Liver (tissue), 9 donors: ENCODE measurements around the gene TOGARAM2. TPM values are rescaled to one million over a fixed set of nuclear protein-coding genes. Genes with fewer than 3 reads are reported as not detected.

Source experiments
- DNase-seq: peaks from one replicate; pipeline ENCODE4 v3.0.0-alpha.2; 2017; ENCODE audit warnings: low spot score
- H3K27ac ChIP-seq, 2 donors: one replicate each; pipeline ENCODE4 v1.7.0; 2013; ENCODE audit warnings: inconsistent platforms in 2 of 2, low read length in 2 of 2, control low read depth in 1 of 2, low read depth in 1 of 2, mild to moderate bottlenecking in 1 of 2
- H3K27me3 ChIP-seq, 4 donors: one replicate each; pipeline versions ENCODE4 v1.6.1 to v1.7.0; 2013; ENCODE audit warnings: low read length in 3 of 4, inconsistent platforms in 1 of 4, mild to moderate bottlenecking in 1 of 4, moderate library complexity in 1 of 4; ENCODE audit not compliant: control insufficient read depth in 4 of 4, insufficient read depth in 4 of 4
- H3K36me3 ChIP-seq, 4 donors: one replicate each; pipeline versions ENCODE4 v1.6.1 to v1.7.0; 2013; ENCODE audit warnings: low read length in 3 of 4, mild to moderate bottlenecking in 3 of 4, low read depth in 1 of 4, moderate library complexity in 1 of 4; ENCODE audit not compliant: control insufficient read depth in 4 of 4, insufficient read depth in 3 of 4
- H3K4me1 ChIP-seq, 4 donors: one replicate each; pipeline versions ENCODE4 v1.6.1 to v1.7.0; 2013; ENCODE audit warnings: low read length in 3 of 4, mild to moderate bottlenecking in 3 of 4, moderate library complexity in 1 of 4; ENCODE audit not compliant: control insufficient read depth in 4 of 4, insufficient read depth in 4 of 4
- H3K4me3 ChIP-seq, 3 donors: one replicate each; pipeline versions ENCODE4 v1.6.1 to v1.7.0; 2013; ENCODE audit warnings: low read length in 3 of 3, control low read depth in 1 of 3, low read depth in 1 of 3, mild to moderate bottlenecking in 1 of 3
- H3K9ac ChIP-seq, 2 donors: one replicate each; pipeline ENCODE4 v1.7.0; 2013; ENCODE audit warnings: low read length in 2 of 2, mild to moderate bottlenecking in 2 of 2, moderate library complexity in 2 of 2, control low read depth in 1 of 2, low read depth in 1 of 2
- H3K9me3 ChIP-seq, 4 donors: one replicate each; pipeline versions ENCODE4 v1.6.1 to v1.7.0; 2013; ENCODE audit warnings: low read length in 3 of 4; ENCODE audit not compliant: control insufficient read depth in 4 of 4
- EGR1 ChIP-seq, 2 donors: IDR thresholded peaks; 2 replicates each; pipeline ENCODE4 v1.6.1; 2016 to 2018; ENCODE audit warnings: antibody characterized with exemption in 2 of 2, low read depth in 2 of 2
- FOXA1 ChIP-seq: IDR thresholded peaks from 2 replicates; pipeline ENCODE4 v1.6.1; 2016; ENCODE audit warnings: antibody characterized with exemption
- FOXA2 ChIP-seq: IDR thresholded peaks from 2 replicates; pipeline ENCODE4 v1.6.1; 2016; ENCODE audit warnings: antibody characterized with exemption
- GABPA ChIP-seq, 2 donors: IDR thresholded peaks in 1 of 2; conservative IDR thresholded peaks in 1 of 2; 2 replicates each; pipeline ENCODE4 v1.6.1; 2016; ENCODE audit warnings: antibody characterized with exemption in 2 of 2, mild to moderate bottlenecking in 1 of 2, moderate library complexity in 1 of 2
- HNF4A ChIP-seq, 2 donors: conservative IDR thresholded peaks; 2 replicates each; pipeline ENCODE4 v1.6.1; 2016; ENCODE audit warnings: antibody characterized with exemption in 2 of 2, mild to moderate bottlenecking in 2 of 2
- HNF4G ChIP-seq: IDR thresholded peaks from 2 replicates; pipeline ENCODE4 v1.6.1; 2016; ENCODE audit warnings: antibody characterized with exemption
- JUND ChIP-seq, 2 donors: IDR thresholded peaks; 2 replicates each; pipeline ENCODE4 v1.6.1; 2016; ENCODE audit warnings: antibody characterized with exemption in 2 of 2
- NR2F2 ChIP-seq: IDR thresholded peaks from 2 replicates; pipeline ENCODE4 v1.6.1; 2016; ENCODE audit warnings: antibody characterized with exemption
- RAD21 ChIP-seq, 2 donors: IDR thresholded peaks; 2 replicates each; pipeline ENCODE4 v1.6.1; 2016; ENCODE audit warnings: antibody characterized with exemption in 2 of 2, mild to moderate bottlenecking in 2 of 2
- RXRA ChIP-seq, 2 donors: IDR thresholded peaks; 2 replicates each; pipeline ENCODE4 v1.6.1; 2017 to 2018; ENCODE audit warnings: antibody characterized with exemption in 2 of 2, mild to moderate bottlenecking in 1 of 2
- SP1 ChIP-seq: IDR thresholded peaks from 2 replicates; pipeline ENCODE4 v1.6.1; 2018; ENCODE audit warnings: antibody characterized with exemption, mild to moderate bottlenecking
- TAF1 ChIP-seq: conservative IDR thresholded peaks from 2 replicates; pipeline ENCODE4 v1.6.1; 2016; ENCODE audit warnings: antibody characterized with exemption, mild to moderate bottlenecking
- YY1 ChIP-seq: IDR thresholded peaks from 2 replicates; pipeline ENCODE4 v1.6.1; 2016; ENCODE audit warnings: antibody characterized with exemption, mild to moderate bottlenecking
- WGBS: extraction: QIAGEN DNeasy Blood & Tissue Kit; methylation state at CpG from one replicate; pipeline ENCODE4 v1.1.7; 2013; 5-methylcytosine and 5-hydroxymethylcytosine counted together
- polyA plus RNA-seq, 2 donors: library from polyadenylated mRNA; stranded (reverse) in 1 of 2; unstranded in 1 of 2; fragments of 200-250 nt in 1 of 2; fragments of >200 nt in 1 of 2; fragmentation: Nextera tagmentation in 1 of 2; extraction: Ambion mirVana in 1 of 2; gene quantifications; one replicate each; pipeline versions ENCODE4 v1.2.1 to v1.2.3, GENCODE V29; 2013 to 2015
- total RNA-seq, 2 donors: library from RNA; depleted of rRNA; stranded (reverse); fragments of >200 nt; gene quantifications; one replicate each; pipeline ENCODE4 v1.2.3, GENCODE V29; 2014
- TF ChIP-seq, protein P1 (sequence below): IDR thresholded peaks from 2 replicates; pipeline ENCODE4 v1.6.1; 2016; ENCODE audit warnings: antibody characterized with exemption, mild to moderate bottlenecking
- TF ChIP-seq, protein P2 (sequence below): IDR thresholded peaks from 2 replicates; pipeline ENCODE4 v1.6.1; 2016; ENCODE audit warnings: antibody characterized with exemption
- TF ChIP-seq, protein P3 (sequence below): IDR thresholded peaks from 2 replicates; pipeline ENCODE4 v1.6.1; 2016; ENCODE audit warnings: antibody characterized with exemption
- TF ChIP-seq, protein P4 (sequence below): fragments of 150-350 bp; IDR thresholded peaks from 2 replicates; pipeline ENCODE4 v1.5.1; 2017; ENCODE audit warnings: improper control_type of control experiment, low read depth, low read length; ENCODE audit not compliant: missing input control
- TF ChIP-seq, protein P5 (sequence below): IDR thresholded peaks from 2 replicates; pipeline ENCODE4 v1.6.1; 2016; ENCODE audit warnings: antibody characterized with exemption
- donor health status: healthy.
- donor health status: healthy.
- donor health status: healthy.
- donor health status: healthy.
- donor health status: healthy.

Gene TOGARAM2
- total and polyA plus RNA-seq, 4 donors, result 0.15 to 0.42 (median 0.19) TPM; not detected in 1

DNA sequence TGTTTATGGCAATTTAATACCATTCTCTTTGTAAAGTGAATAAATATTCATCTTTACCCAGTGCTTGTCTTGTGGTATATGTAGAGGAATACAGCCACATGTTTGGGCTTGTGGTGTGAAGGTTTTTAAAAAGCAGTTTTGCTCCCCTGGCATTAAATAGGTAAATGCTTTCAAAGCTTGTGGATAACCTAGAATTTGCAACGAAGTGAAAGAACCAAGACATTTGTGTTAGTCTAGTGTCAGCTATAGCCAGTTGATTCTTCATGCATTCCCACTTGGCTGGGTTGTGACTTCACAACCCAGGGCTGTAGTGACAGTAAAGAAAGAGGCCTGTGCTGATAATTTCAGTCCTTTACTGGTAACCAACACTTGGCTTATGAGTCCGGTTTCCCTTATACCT lies 32.9 kb upstream of the TOGARAM2 start:
- 96% methylated on average over 2 of the region's 2 CpGs for WGBS
- Histone ChIP-seq H3K27me3 (no peaks in the 10 kb centered on the region), H3K4me1 (peaks cover 4 to 17% (median 9%) of the 10 kb centered on the region in 4 donors), H3K4me3 (no peak overlapping the region), H3K9ac (no peak overlapping the region), H3K9me3 (no peaks in the 10 kb centered on the region), H3K36me3 (peaks cover 2 to 51% (median 33%) of the 10 kb centered on the region in 4 donors), H3K27ac (no peak overlapping the region)
- no peak for DNase-seq
- TF ChIP-seq EGR1 (IDR thresholded peaks at IDR 0.05; ENCODE audit: low read depth in 2 of 2), result no peak
- TF ChIP-seq FOXA1, result no peak
- TF ChIP-seq HNF4A (conservative IDR thresholded peaks at IDR 0.05), result no peak
- no peak for TF ChIP-seq GABPA (IDR thresholded peaks at IDR 0.05 in 1 of 2, conservative IDR thresholded peaks at IDR 0.05 in 1 of 2)
- TF ChIP-seq NR2F2, result no peak
- TF ChIP-seq RXRA (IDR thresholded peaks at IDR 0.05), result no peak
- TF ChIP-seq TAF1, result no peak
- TF ChIP-seq FOXA2, result no peak
- TF ChIP-seq, protein P1, sequence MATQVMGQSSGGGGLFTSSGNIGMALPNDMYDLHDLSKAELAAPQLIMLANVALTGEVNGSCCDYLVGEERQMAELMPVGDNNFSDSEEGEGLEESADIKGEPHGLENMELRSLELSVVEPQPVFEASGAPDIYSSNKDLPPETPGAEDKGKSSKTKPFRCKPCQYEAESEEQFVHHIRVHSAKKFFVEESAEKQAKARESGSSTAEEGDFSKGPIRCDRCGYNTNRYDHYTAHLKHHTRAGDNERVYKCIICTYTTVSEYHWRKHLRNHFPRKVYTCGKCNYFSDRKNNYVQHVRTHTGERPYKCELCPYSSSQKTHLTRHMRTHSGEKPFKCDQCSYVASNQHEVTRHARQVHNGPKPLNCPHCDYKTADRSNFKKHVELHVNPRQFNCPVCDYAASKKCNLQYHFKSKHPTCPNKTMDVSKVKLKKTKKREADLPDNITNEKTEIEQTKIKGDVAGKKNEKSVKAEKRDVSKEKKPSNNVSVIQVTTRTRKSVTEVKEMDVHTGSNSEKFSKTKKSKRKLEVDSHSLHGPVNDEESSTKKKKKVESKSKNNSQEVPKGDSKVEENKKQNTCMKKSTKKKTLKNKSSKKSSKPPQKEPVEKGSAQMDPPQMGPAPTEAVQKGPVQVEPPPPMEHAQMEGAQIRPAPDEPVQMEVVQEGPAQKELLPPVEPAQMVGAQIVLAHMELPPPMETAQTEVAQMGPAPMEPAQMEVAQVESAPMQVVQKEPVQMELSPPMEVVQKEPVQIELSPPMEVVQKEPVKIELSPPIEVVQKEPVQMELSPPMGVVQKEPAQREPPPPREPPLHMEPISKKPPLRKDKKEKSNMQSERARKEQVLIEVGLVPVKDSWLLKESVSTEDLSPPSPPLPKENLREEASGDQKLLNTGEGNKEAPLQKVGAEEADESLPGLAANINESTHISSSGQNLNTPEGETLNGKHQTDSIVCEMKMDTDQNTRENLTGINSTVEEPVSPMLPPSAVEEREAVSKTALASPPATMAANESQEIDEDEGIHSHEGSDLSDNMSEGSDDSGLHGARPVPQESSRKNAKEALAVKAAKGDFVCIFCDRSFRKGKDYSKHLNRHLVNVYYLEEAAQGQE, result no peak
- TF ChIP-seq, protein P2, sequence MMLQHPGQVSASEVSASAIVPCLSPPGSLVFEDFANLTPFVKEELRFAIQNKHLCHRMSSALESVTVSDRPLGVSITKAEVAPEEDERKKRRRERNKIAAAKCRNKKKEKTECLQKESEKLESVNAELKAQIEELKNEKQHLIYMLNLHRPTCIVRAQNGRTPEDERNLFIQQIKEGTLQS, result no peak
- TF ChIP-seq, protein P3, sequence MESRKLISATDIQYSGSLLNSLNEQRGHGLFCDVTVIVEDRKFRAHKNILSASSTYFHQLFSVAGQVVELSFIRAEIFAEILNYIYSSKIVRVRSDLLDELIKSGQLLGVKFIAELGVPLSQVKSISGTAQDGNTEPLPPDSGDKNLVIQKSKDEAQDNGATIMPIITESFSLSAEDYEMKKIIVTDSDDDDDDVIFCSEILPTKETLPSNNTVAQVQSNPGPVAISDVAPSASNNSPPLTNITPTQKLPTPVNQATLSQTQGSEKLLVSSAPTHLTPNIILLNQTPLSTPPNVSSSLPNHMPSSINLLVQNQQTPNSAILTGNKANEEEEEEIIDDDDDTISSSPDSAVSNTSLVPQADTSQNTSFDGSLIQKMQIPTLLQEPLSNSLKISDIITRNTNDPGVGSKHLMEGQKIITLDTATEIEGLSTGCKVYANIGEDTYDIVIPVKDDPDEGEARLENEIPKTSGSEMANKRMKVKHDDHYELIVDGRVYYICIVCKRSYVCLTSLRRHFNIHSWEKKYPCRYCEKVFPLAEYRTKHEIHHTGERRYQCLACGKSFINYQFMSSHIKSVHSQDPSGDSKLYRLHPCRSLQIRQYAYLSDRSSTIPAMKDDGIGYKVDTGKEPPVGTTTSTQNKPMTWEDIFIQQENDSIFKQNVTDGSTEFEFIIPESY, result no peak
- no peak for TF ChIP-seq RAD21 (IDR thresholded peaks at IDR 0.05)
- TF ChIP-seq YY1, result no peak
- no peak for TF ChIP-seq HNF4G
- TF ChIP-seq, protein P4, sequence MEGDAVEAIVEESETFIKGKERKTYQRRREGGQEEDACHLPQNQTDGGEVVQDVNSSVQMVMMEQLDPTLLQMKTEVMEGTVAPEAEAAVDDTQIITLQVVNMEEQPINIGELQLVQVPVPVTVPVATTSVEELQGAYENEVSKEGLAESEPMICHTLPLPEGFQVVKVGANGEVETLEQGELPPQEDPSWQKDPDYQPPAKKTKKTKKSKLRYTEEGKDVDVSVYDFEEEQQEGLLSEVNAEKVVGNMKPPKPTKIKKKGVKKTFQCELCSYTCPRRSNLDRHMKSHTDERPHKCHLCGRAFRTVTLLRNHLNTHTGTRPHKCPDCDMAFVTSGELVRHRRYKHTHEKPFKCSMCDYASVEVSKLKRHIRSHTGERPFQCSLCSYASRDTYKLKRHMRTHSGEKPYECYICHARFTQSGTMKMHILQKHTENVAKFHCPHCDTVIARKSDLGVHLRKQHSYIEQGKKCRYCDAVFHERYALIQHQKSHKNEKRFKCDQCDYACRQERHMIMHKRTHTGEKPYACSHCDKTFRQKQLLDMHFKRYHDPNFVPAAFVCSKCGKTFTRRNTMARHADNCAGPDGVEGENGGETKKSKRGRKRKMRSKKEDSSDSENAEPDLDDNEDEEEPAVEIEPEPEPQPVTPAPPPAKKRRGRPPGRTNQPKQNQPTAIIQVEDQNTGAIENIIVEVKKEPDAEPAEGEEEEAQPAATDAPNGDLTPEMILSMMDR, result no peak
- TF ChIP-seq, protein P5, sequence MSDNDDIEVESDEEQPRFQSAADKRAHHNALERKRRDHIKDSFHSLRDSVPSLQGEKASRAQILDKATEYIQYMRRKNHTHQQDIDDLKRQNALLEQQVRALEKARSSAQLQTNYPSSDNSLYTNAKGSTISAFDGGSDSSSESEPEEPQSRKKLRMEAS, result no peak

DNA sequence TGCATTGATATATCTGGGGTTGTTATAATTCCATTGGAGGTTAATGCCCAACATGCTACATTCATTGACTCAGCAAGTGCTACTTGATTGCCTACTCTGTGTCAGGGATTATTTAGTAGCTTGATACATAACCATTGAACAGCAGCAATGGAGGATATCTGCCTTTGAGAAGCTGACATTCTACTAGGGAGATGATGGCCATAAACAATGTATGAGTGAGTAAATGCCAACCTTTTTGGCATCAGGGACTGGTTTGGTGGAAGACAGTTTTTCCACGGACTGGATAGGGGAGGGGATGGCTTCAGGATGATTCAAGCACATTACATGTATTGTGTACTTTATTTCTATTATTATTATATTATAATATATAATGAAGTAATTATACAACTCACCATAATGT lies 31.9 kb upstream of the TOGARAM2 start:
- peaks cover 4 to 17% (median 9%) of the 10 kb centered on the region in 4 donors for H3K4me1 ChIP-seq
- DNase-seq, result no peak
- WGBS, result 96% methylated on average over 1 of the region's 1 CpG
- H3K36me3 ChIP-seq, result peaks cover 2 to 40% (median 28%) of the 10 kb centered on the region in 4 donors
- H3K27me3 ChIP-seq, result no peaks in the 10 kb centered on the region
- no peak overlapping the region for H3K27ac ChIP-seq
- no peak overlapping the region for H3K9ac ChIP-seq
- H3K4me3 ChIP-seq, result no peak overlapping the region
- H3K9me3 ChIP-seq, result no peaks in the 10 kb centered on the region
- TF ChIP-seq, protein P4, result no peak
- TF ChIP-seq EGR1 (IDR thresholded peaks at IDR 0.05; ENCODE audit: low read depth in 2 of 2) (no peak), TAF1 (no peak), HNF4G (no peak), SP1 (no peak), HNF4A (conservative IDR thresholded peaks at IDR 0.05) (no peak), FOXA2 (no peak), YY1 (no peak), RAD21 (IDR thresholded peaks at IDR 0.05) (no peak), JUND (IDR thresholded peaks at IDR 0.05) (no peak), NR2F2 (no peak), GABPA (IDR thresholded peaks at IDR 0.05 in 1 of 2, conservative IDR thresholded peaks at IDR 0.05 in 1 of 2) (no peak)
- TF ChIP-seq, protein P2, result no peak
